Urinary bladder (tissue), 4 donors: ENCODE results near the gene DNASE1L2. TPM values are rescaled to one million over a fixed set of nuclear protein-coding genes. Genes with fewer than 3 reads are reported as not detected.

ENCODE experiments used
- DNase-seq: peaks from one replicate; pipeline ENCODE4 v3.0.0-alpha.2; 2015; ENCODE audit errors: extremely low spot score
- H3K27ac ChIP-seq: one replicate; pipeline ENCODE4 v1.5.1; 2013; ENCODE audit warnings: low read depth, mild to moderate bottlenecking, moderate library complexity
- H3K36me3 ChIP-seq: one replicate; pipeline ENCODE4 v1.6.1; 2013; ENCODE audit warnings: mild to moderate bottlenecking, moderate library complexity; ENCODE audit not compliant: insufficient read depth
- H3K4me1 ChIP-seq: one replicate; pipeline ENCODE4 v1.6.1; 2013; ENCODE audit warnings: mild to moderate bottlenecking, moderate library complexity; ENCODE audit not compliant: insufficient read depth
- H3K4me3 ChIP-seq: one replicate; pipeline ENCODE4 v1.5.1; 2013; ENCODE audit warnings: low read depth, low read length
- WGBS: extraction: QIAGEN DNeasy Blood & Tissue Kit; methylation state at CpG from one replicate; pipeline ENCODE4 v1.1.7; 2013; 5-methylcytosine and 5-hydroxymethylcytosine counted together
- polyA plus RNA-seq: library from polyadenylated mRNA; stranded (reverse); fragments of 200-250 nt; gene quantifications from one replicate; pipeline ENCODE4 v1.2.3, GENCODE V29; 2013
- total RNA-seq: library from RNA; depleted of rRNA; stranded (reverse); fragments of >200 nt; gene quantifications from one replicate; pipeline ENCODE4 v1.2.3, GENCODE V29; 2014
- donor health status: healthy with polysubstance abuse.
- donor health status: healthy.

The DNASE1L2 gene
- total and polyA plus RNA-seq, 2 donors = 0.74 to 0.77 TPM

- no peaks in the 10 kb centered on the region for H3K36me3 ChIP-seq
- H3K27ac ChIP-seq = no peak overlapping the region
- 93% methylated on average over 23 of the region's 23 CpGs for WGBS
- no peak for DNase-seq
- no peak overlapping the region for H3K4me3 ChIP-seq
- H3K4me1 ChIP-seq = peaks cover 2% of the 10 kb centered on the region
These were observed 29.3 kb upstream of the DNASE1L2 start for GRCh38 chr16:2206780-2207433.

GRCh38 chr16:2207872-2208271, 28.4 kb upstream of the DNASE1L2 start:
- WGBS = 90% methylated on average over 9 of the region's 9 CpGs
- Histone ChIP-seq H3K4me1 (peaks cover 2% of the 10 kb centered on the region), H3K27ac (no peak overlapping the region), H3K4me3 (no peak overlapping the region), H3K36me3 (no peaks in the 10 kb centered on the region)
- DNase-seq = no peak

GRCh38 chr16:2208308-2208707, 27.9 kb upstream of the DNASE1L2 start:
- no peak for DNase-seq
- 76% methylated on average over 23 of the region's 23 CpGs for WGBS
- Histone ChIP-seq H3K4me1 (peaks cover 2% of the 10 kb centered on the region), H3K36me3 (no peaks in the 10 kb centered on the region), H3K4me3 (no peak overlapping the region), H3K27ac (no peak overlapping the region)

- Histone ChIP-seq H3K4me1 (peaks cover 2% of the 10 kb centered on the region), H3K27ac (no peak overlapping the region), H3K4me3 (no peak overlapping the region), H3K36me3 (no peaks in the 10 kb centered on the region)
- 91% methylated on average over 9 of the region's 9 CpGs for WGBS
- DNase-seq = no peak
These were observed 27.5 kb upstream of the DNASE1L2 start for GRCh38 chr16:2208772-2209171.

GRCh38 chr16:2209258-2210008, 26.8 kb upstream of the DNASE1L2 start:
- no peak overlapping the region for H3K4me3 ChIP-seq
- no peak overlapping the region for H3K27ac ChIP-seq
- 79% methylated on average over 29 of the region's 29 CpGs for WGBS
- no peak for DNase-seq
- H3K4me1 ChIP-seq = peaks cover 2% of the 10 kb centered on the region
- H3K36me3 ChIP-seq = no peaks in the 10 kb centered on the region

GRCh38 chr16:2210009-2210332, 26.3 kb upstream of the DNASE1L2 start:
- peaks cover 2% of the 10 kb centered on the region for H3K4me1 ChIP-seq
- no peak for DNase-seq
- no peak overlapping the region for H3K4me3 ChIP-seq
- H3K36me3 ChIP-seq = no peaks in the 10 kb centered on the region
- no peak overlapping the region for H3K27ac ChIP-seq
- WGBS = 94% methylated on average over 17 of the region's 17 CpGs

GRCh38 chr16:2210386-2211365, 25.6 kb upstream of the DNASE1L2 start, which contains the start of gene BRICD5:
BRICD5 (minus strand) TSS chr16:2210863; CDS start chr16:2210833, 30 bp downstream.
- WGBS = 67% methylated on average over 24 of the region's 24 CpGs
- DNase-seq = no peak
- no peak within 1 kb of the TSS for H3K4me3 ChIP-seq
- peaks cover 2% of the 10 kb centered on the region for H3K4me1 ChIP-seq
- no peak within 1 kb of the TSS for H3K27ac ChIP-seq
- H3K36me3 ChIP-seq = no peaks in the 10 kb centered on the region

- Histone ChIP-seq H3K4me1 (no peaks in the 10 kb centered on the region), H3K36me3 (no peaks in the 10 kb centered on the region), H3K27ac (no peak overlapping the region), H3K4me3 (no peak overlapping the region)
- no peak for DNase-seq
- WGBS = 81% methylated on average over 11 of the region's 11 CpGs
These were observed 24.3 kb upstream of the DNASE1L2 start for GRCh38 chr16:2211923-2212347.

- Histone ChIP-seq H3K4me1 (no peaks in the 10 kb centered on the region), H3K27ac (no peak overlapping the region), H3K36me3 (no peaks in the 10 kb centered on the region), H3K4me3 (no peak overlapping the region)
- WGBS = 74% methylated on average over 19 of the region's 19 CpGs
- DNase-seq = no peak
These were observed 23.6 kb upstream of the DNASE1L2 start for GRCh38 chr16:2212362-2213324.

GRCh38 chr16:2213817-2214718, 22.2 kb upstream of the DNASE1L2 start:
- under 1% methylated on average over 98 of the region's 98 CpGs for WGBS
- Histone ChIP-seq H3K36me3 (no peaks in the 10 kb centered on the region), H3K4me1 (no peaks in the 10 kb centered on the region), H3K4me3 (peak overlapping the region; percentile 68), H3K27ac (peak overlapping the region; percentile 70)
- DNase-seq = no peak

- H3K4me3 ChIP-seq = peak within 1 kb of the TSS; percentile 68
- no peaks in the 10 kb centered on the region for H3K4me1 ChIP-seq
- 1% methylated on average over 48 of the region's 48 CpGs for WGBS
- no peaks in the 10 kb centered on the region for H3K36me3 ChIP-seq
- H3K27ac ChIP-seq = peak within 1 kb of the TSS; percentile 70
- DNase-seq = no peak
These were observed 21.6 kb upstream of the DNASE1L2 start, which contains the start of gene PGP for GRCh38 chr16:2214719-2214968. PGP (minus strand) TSS chr16:2214840; CDS start chr16:2214777, 63 bp downstream.

GRCh38 chr16:2216330-2216729, 19.9 kb upstream of the DNASE1L2 start:
- H3K36me3 ChIP-seq = no peaks in the 10 kb centered on the region
- H3K4me3 ChIP-seq = no peak overlapping the region
- DNase-seq = no peak
- WGBS = 94% methylated on average over 4 of the region's 4 CpGs
- no peak overlapping the region for H3K27ac ChIP-seq
- H3K4me1 ChIP-seq = no peaks in the 10 kb centered on the region
